WTC11 (cell line): ENCODE data around the gene KIAA0232. TPM values are rescaled to one million over a fixed set of nuclear protein-coding genes. Genes with fewer than 3 reads are reported as not detected.

Source experiments
- ATAC-seq: fragments of 200-7000 bp; cut with Tn5 transposase; 2 replicates; pipeline ENCODE4 v1.10.0; 2021; ENCODE audit warnings: mild to moderate bottlenecking, moderate library complexity
- CTCF ChIA-PET: fragments of 300-600 bp; sonication (Branson Sonifier 250); formaldehyde crosslinking; loops from one replicate; lab custom pipeline; 2021; ENCODE audit warnings: antibody characterized with exemption; lab: Charles Lee
- POLR2A ChIA-PET: fragments of 350-600 bp; sonication (Branson Sonifier 250); formaldehyde crosslinking; loops from one replicate; lab custom pipeline; 2021; ENCODE audit warnings: antibody characterized with exemption; lab: Charles Lee
- DNase-seq: peaks from one replicate; pipeline ENCODE4 v3.0.0; 2021; ENCODE audit warnings: low spot score
- H3K27ac Mint-ChIP-seq: 2 replicates; pipeline ENCODE4 v1.8.0; 2021; ENCODE audit warnings: mixed read lengths
- H3K27me3 Mint-ChIP-seq: 2 replicates; pipeline ENCODE4 v1.8.0; 2021; ENCODE audit warnings: low read depth, mild to moderate bottlenecking, moderate library complexity, mixed read lengths
- H3K36me3 Mint-ChIP-seq: 2 replicates; pipeline ENCODE4 v1.8.0; 2021; ENCODE audit warnings: mixed read lengths
- H3K4me1 Mint-ChIP-seq: 2 replicates; pipeline ENCODE4 v1.8.0; 2022; ENCODE audit warnings: mixed read lengths
- H3K4me3 Mint-ChIP-seq: 2 replicates; pipeline ENCODE4 v1.8.0; 2021; ENCODE audit warnings: mild to moderate bottlenecking, moderate library complexity, mixed read lengths
- H3K9me3 Mint-ChIP-seq: 2 replicates; pipeline ENCODE4 v1.8.0; 2021; ENCODE audit warnings: mixed read lengths
- E2F5 ChIP-seq: sonication (generic); formaldehyde crosslinking; IDR thresholded peaks from 2 replicates; pipeline ENCODE4 v1.8.1; 2022; ENCODE audit warnings: mild to moderate bottlenecking, moderate library complexity, missing genetic modification reagents
- FOXJ3 ChIP-seq: sonication (generic); formaldehyde crosslinking; IDR thresholded peaks from 2 replicates; pipeline ENCODE4 v1.9.0; 2021; ENCODE audit warnings: missing genetic modification reagents, mild to moderate bottlenecking, borderline replicate concordance
- GRHL2 ChIP-seq: fragments of 250-450 bp; sonication (Bioruptor Pico); IDR thresholded peaks from 2 replicates; pipeline ENCODE4 v1.8.0; 2022; ENCODE audit warnings: mild to moderate bottlenecking, moderate library complexity; ENCODE audit not compliant: insufficient replicate concordance, severe bottlenecking
- NFATC4 ChIP-seq: fragments of 250-450 bp; sonication (Bioruptor Pico); IDR thresholded peaks from 2 replicates; pipeline ENCODE4 v1.9.0; 2021; ENCODE audit warnings: mild to moderate bottlenecking
- NFE2L1 ChIP-seq: sonication (generic); formaldehyde crosslinking; IDR thresholded peaks from 2 replicates; pipeline ENCODE4 v1.8.1; 2023; ENCODE audit warnings: missing genetic modification reagents
- NR3C1 ChIP-seq: sonication (generic); formaldehyde crosslinking; conservative IDR thresholded peaks from 2 replicates; pipeline ENCODE4 v1.8.1; 2023; ENCODE audit warnings: low read depth, mild to moderate bottlenecking, missing genetic modification reagents
- PRDM15 ChIP-seq: sonication (generic); formaldehyde crosslinking; IDR thresholded peaks from 2 replicates; pipeline ENCODE4 v1.8.0; 2022; ENCODE audit warnings: missing genetic modification reagents
- PREB ChIP-seq: sonication (generic); formaldehyde crosslinking; IDR thresholded peaks from 2 replicates; pipeline ENCODE4 v1.8.1; 2022; ENCODE audit warnings: mild to moderate bottlenecking, missing genetic modification reagents, moderate library complexity, borderline replicate concordance
- TEAD1 ChIP-seq: sonication (generic); formaldehyde crosslinking; IDR thresholded peaks from 2 replicates; pipeline ENCODE4 v1.8.0; 2022; ENCODE audit warnings: mild to moderate bottlenecking, missing genetic modification reagents
- ZNF138 ChIP-seq: sonication (generic); formaldehyde crosslinking; conservative IDR thresholded peaks from 2 replicates; pipeline ENCODE4 v1.8.1; 2022; ENCODE audit warnings: mild to moderate bottlenecking, moderate library complexity, missing genetic modification reagents
- ZNF232 ChIP-seq: sonication (generic); formaldehyde crosslinking; IDR thresholded peaks from 2 replicates; pipeline ENCODE4 v1.8.0; 2022; ENCODE audit warnings: mild to moderate bottlenecking, missing genetic modification reagents
- ZNF263 ChIP-seq: sonication (generic); formaldehyde crosslinking; IDR thresholded peaks from 2 replicates; pipeline ENCODE4 v1.8.1; 2022; ENCODE audit warnings: low read depth, mild to moderate bottlenecking, moderate library complexity, missing genetic modification reagents
- ZNF317 ChIP-seq: sonication (generic); formaldehyde crosslinking; IDR thresholded peaks from 2 replicates; pipeline ENCODE4 v1.8.1; 2023; ENCODE audit warnings: low read depth, mild to moderate bottlenecking, moderate library complexity, missing genetic modification reagents, borderline replicate concordance
- ZNF416 ChIP-seq: fragments of 250-450 bp; sonication (Bioruptor Pico); IDR thresholded peaks from 2 replicates; pipeline ENCODE4 v1.9.0; 2021; ENCODE audit warnings: mild to moderate bottlenecking, inconsistent platforms
- total RNA-seq: library from RNA; stranded (reverse); gene quantifications from 3 replicates; pipeline ENCODE4 v1.2.3, GENCODE V29; 2021
- TF ChIP-seq, protein P1 (sequence below): sonication (generic); formaldehyde crosslinking; conservative IDR thresholded peaks from 2 replicates; pipeline ENCODE4 v1.8.1; 2022; ENCODE audit warnings: mild to moderate bottlenecking, missing genetic modification reagents
- TF ChIP-seq, protein P2 (sequence below): sonication (generic); formaldehyde crosslinking; IDR thresholded peaks from 2 replicates; pipeline ENCODE4 v1.8.1; 2023; ENCODE audit warnings: mild to moderate bottlenecking, missing genetic modification reagents

The KIAA0232 gene
- total RNA-seq, 1 experiment from 2014 or later, result 23.2 TPM

DNA sequence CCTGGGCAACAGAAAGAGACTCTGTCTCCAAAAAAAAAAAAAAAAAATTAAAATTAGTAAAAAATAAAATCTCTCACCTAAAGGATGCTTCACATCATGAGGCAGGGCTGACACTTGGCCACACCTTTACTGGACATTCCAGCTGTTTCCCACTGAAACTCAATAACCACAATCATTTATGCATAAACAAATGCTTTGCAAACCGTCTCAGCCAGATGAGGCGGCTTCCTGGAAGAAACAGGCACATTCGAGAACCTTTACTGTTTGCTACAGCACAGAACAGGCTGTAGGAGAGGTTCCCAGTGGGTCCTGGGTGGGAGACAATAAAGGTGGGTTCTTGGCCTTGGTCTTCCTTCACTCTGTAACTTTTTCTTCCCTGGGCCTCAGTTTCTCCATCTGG lies 116.2 kb downstream of the KIAA0232 start (continued):
- TF ChIP-seq GRHL2 (no peak), ZNF232 (CRISPR knock-in tag) (no peak), PRDM15 (CRISPR knock-in tag) (no peak)
- TF ChIP-seq, protein P1, sequence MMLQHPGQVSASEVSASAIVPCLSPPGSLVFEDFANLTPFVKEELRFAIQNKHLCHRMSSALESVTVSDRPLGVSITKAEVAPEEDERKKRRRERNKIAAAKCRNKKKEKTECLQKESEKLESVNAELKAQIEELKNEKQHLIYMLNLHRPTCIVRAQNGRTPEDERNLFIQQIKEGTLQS (CRISPR knock-in tag), result no peak

- Mint-ChIP-seq H3K27me3 (no peaks in the 10 kb centered on the region), H3K36me3 (no peaks in the 10 kb centered on the region), H3K27ac (no peak overlapping the region), H3K9me3 (peaks cover 2% of the 10 kb centered on the region; the same call in 1 of the 2 replicates), H3K4me1 (no peaks in the 10 kb centered on the region), H3K4me3 (no peak overlapping the region)
- TF ChIP-seq NFATC4 (CRISPR knock-in tag) (no peak), ZNF138 (no peak), ZNF317 (CRISPR knock-in tag) (no peak), PREB (CRISPR knock-in tag) (no peak), TEAD1 (CRISPR knock-in tag) (no peak), NR3C1 (CRISPR knock-in tag) (no peak), ZNF416 (CRISPR knock-in tag) (no peak), ZNF263 (CRISPR knock-in tag) (no peak)
- TF ChIP-seq, protein P2, sequence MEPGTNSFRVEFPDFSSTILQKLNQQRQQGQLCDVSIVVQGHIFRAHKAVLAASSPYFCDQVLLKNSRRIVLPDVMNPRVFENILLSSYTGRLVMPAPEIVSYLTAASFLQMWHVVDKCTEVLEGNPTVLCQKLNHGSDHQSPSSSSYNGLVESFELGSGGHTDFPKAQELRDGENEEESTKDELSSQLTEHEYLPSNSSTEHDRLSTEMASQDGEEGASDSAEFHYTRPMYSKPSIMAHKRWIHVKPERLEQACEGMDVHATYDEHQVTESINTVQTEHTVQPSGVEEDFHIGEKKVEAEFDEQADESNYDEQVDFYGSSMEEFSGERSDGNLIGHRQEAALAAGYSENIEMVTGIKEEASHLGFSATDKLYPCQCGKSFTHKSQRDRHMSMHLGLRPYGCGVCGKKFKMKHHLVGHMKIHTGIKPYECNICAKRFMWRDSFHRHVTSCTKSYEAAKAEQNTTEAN, result no peak
- ATAC-seq, result no peak
- DNase-seq, result no peak
- POLR2A ChIA-PET, result no interaction called here
- CTCF ChIA-PET, result interaction anchor here (1.5 to 2.6 kb wide), 3 partner anchors 27 to 182 kb away, joined by 4 to 13 read pairs (median 5); no protein-coding TSS in a partner anchor
These were observed 117.8 kb downstream of the KIAA0232 start for GRCh38 chr4:6900181-6900812.

DNA sequence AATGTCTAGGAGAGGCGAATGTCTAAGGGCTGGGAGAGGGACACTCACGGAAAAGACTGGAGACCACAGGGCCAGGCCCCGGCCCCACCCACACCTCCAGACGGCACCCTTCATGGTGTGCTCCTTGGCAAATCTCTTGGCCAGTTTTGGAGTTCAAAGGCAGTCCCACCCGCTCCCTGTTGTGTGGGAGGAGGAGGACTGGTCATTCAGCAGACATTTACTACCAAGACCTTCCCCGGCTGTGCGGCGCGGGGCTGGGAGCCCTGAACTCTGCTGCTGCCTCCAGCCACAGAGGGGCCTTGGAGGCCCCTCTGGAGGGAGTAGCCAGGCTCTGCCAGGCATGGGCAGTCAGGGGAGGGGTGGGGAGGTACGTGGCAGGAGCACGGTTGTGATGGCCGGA lies 118.4 kb downstream of the KIAA0232 start:
- CTCF ChIA-PET, result interaction anchor here (1.6 to 2.6 kb wide), 2 partner anchors 27 to 181 kb away, joined by 4 to 13 read pairs; no protein-coding TSS in a partner anchor
- TF ChIP-seq FOXJ3 (no peak), NFE2L1 (no peak), E2F5 (no peak), ZNF138 (no peak)
- TF ChIP-seq, protein P2, result no peak
- no peak for DNase-seq
- POLR2A ChIA-PET, result no interaction called here
- Mint-ChIP-seq H3K27ac (no peak overlapping the region), H3K4me3 (no peak overlapping the region), H3K27me3 (no peaks in the 10 kb centered on the region), H3K4me1 (no peaks in the 10 kb centered on the region), H3K36me3 (no peaks in the 10 kb centered on the region), H3K9me3 (peaks cover 2% of the 10 kb centered on the region; the same call in 1 of the 2 replicates)
- no peak for ATAC-seq
